Breast epithelium (tissue), 4 donors: ENCODE data around the gene CRLF1. TPM values are rescaled to one million over a fixed set of nuclear protein-coding genes. Genes with fewer than 3 reads are reported as not detected.

ENCODE experiments used
- DNase-seq, 2 donors: peaks; one replicate each; pipeline ENCODE4 v3.0.0-alpha.2; 2019; ENCODE audit warnings: low spot score in 2 of 2
- H3K27ac ChIP-seq, 2 donors: fragments of 200-600 bp; sonication (generic) in 1 of 2; one replicate each; pipeline ENCODE4 v1.5.1; 2016 to 2019; ENCODE audit warnings: mild to moderate bottlenecking in 1 of 2
- H3K27me3 ChIP-seq, 2 donors: fragments of 200-600 bp; sonication (generic) in 1 of 2; one replicate each; pipeline versions ENCODE4 v1.5.1 to v1.6.0; 2017 to 2019; ENCODE audit warnings: control low read depth in 1 of 2, mild to moderate bottlenecking in 1 of 2
- H3K36me3 ChIP-seq: fragments of 200-600 bp; one replicate; pipeline ENCODE4 v1.5.1; 2019
- H3K4me1 ChIP-seq, 2 donors: fragments of 200-600 bp; sonication (generic); one replicate each; pipeline ENCODE4 v1.5.1; 2016 to 2019; ENCODE audit warnings: control low read depth in 1 of 2
- H3K4me3 ChIP-seq, 3 donors: fragments of 200-600 bp; sonication (generic); 1 replicate in 2 of 3; 2 replicates in 1 of 3; pipeline ENCODE4 v1.5.1; 2016 to 2019; ENCODE audit warnings: mild to moderate bottlenecking in 3 of 3, moderate library complexity in 2 of 3
- H3K9me3 ChIP-seq, 2 donors: fragments of 200-600 bp; sonication (generic) in 1 of 2; one replicate each; pipeline ENCODE4 v1.5.1; 2016 to 2019; ENCODE audit warnings: control low read depth in 1 of 2
- CTCF ChIP-seq, 3 donors: fragments of 450-650 bp; IDR thresholded peaks; one replicate each; pipeline ENCODE4 v1.5.1; 2016 to 2017; ENCODE audit warnings: antibody characterized with exemption in 3 of 3, mild to moderate bottlenecking in 3 of 3, moderate library complexity in 3 of 3
- POLR2A ChIP-seq: fragments of 450-650 bp; IDR thresholded peaks from one replicate; pipeline ENCODE4 v1.6.1; 2016; ENCODE audit warnings: antibody characterized with exemption, mild to moderate bottlenecking, moderate library complexity
- POLR2AphosphoS5 ChIP-seq, 3 donors: sonication (generic); formaldehyde crosslinking; IDR thresholded peaks; one replicate each; pipeline ENCODE4 v1.6.1; 2017; ENCODE audit warnings: antibody characterized with exemption in 3 of 3
- intact Hi-C: fragments of 100-400 bp; cut with DNase I; formaldehyde crosslinking; loops from one replicate; pipeline ENCODE4 v1.15.1; 2023; ENCODE audit warnings: low total_unique reads
- total RNA-seq, 3 donors: library from RNA; depleted of rRNA; stranded (reverse); fragments of >200 nt; gene quantifications; one replicate each; pipeline ENCODE4 v1.1.0, GENCODE V29; 2016

Gene CRLF1
- total RNA-seq, 3 donors from 2014 or later: 5.6 to 68.6 (median 21.0) TPM

- no peak for DNase-seq
- intact Hi-C loops: no loop called here
- Histone ChIP-seq H3K4me1 (peaks cover 12 to 22% of the 10 kb centered on the region in 2 donors), H3K9me3 (no peaks in the 10 kb centered on the region), H3K27ac (no peak overlapping the region), H3K27me3 (peaks cover 23 to 92% of the 10 kb centered on the region in 2 donors), H3K4me3 (no peak overlapping the region), H3K36me3 (no peaks in the 10 kb centered on the region)
- no peak for TF ChIP-seq POLR2AphosphoS5 (IDR thresholded peaks at IDR 0.05)
- no peak for TF ChIP-seq CTCF (IDR thresholded peaks at IDR 0.05)
- TF ChIP-seq POLR2A: no peak
Measured at GRCh38 chr19:18608805-18609716, 2.5 kb upstream of the CRLF1 start.

GRCh38 chr19:18608102-18608804, 1.7 kb upstream of the CRLF1 start:
- no peak overlapping the region for H3K4me3 ChIP-seq
- no peaks in the 10 kb centered on the region for H3K9me3 ChIP-seq
- peaks cover 12 to 22% of the 10 kb centered on the region in 2 donors for H3K4me1 ChIP-seq
- no peaks in the 10 kb centered on the region for H3K36me3 ChIP-seq
- intact Hi-C loops: no loop called here
- H3K27me3 ChIP-seq: peaks cover 23 to 90% of the 10 kb centered on the region in 2 donors
- TF ChIP-seq POLR2AphosphoS5 (IDR thresholded peaks at IDR 0.05): no peak
- no peak for TF ChIP-seq CTCF (IDR thresholded peaks at IDR 0.05)
- TF ChIP-seq POLR2A: no peak
- no peak for DNase-seq
- H3K27ac ChIP-seq: no peak overlapping the region

GRCh38 chr19:18607226-18608101, 865 bp upstream of the CRLF1 start:
- Histone ChIP-seq H3K27ac (no peak overlapping the region), H3K9me3 (no peaks in the 10 kb centered on the region), H3K27me3 (peaks cover 23 to 82% of the 10 kb centered on the region in 2 donors), H3K36me3 (no peaks in the 10 kb centered on the region), H3K4me3 (peak overlapping the region; percentile 35 to 63 (median 47)), H3K4me1 (peaks cover 12 to 19% of the 10 kb centered on the region in 2 donors)
- TF ChIP-seq CTCF (IDR thresholded peaks at IDR 0.05): no peak
- no peak for TF ChIP-seq POLR2AphosphoS5 (IDR thresholded peaks at IDR 0.05)
- TF ChIP-seq POLR2A: no peak
- intact Hi-C loops: no loop called here
- DNase-seq: no peak

GRCh38 chr19:18605546-18606280, 886 bp downstream of the CRLF1 start:
- Histone ChIP-seq H3K36me3 (no peaks in the 10 kb centered on the region), H3K4me3 (peak overlapping the region; percentile 47 to 59 (median 51)), H3K27ac (no peak overlapping the region), H3K4me1 (peaks cover 11 to 12% of the 10 kb centered on the region in 2 donors), H3K9me3 (no peaks in the 10 kb centered on the region), H3K27me3 (peaks cover 17 to 65% of the 10 kb centered on the region in 2 donors)
- intact Hi-C loops: no loop called here
- TF ChIP-seq POLR2AphosphoS5 (IDR thresholded peaks at IDR 0.05) (no peak), POLR2A (no peak), CTCF (IDR thresholded peaks at IDR 0.05) (no peak)
- DNase-seq: no peak
